HG03135 (cell line): ENCODE data around the gene PCNX1.
"Not testable (repeated sequence)": the region's sequence is repeated elsewhere in the genome, so short reads cannot be mapped to it uniquely, and the experiment has no call there.

ENCODE experiments used
- ATAC-seq: cut with Tn5 transposase; IDR thresholded peaks from one replicate; pipeline ENCODE4 v1.9.1; 2021; ENCODE audit warnings: mild to moderate bottlenecking, moderate library complexity; ENCODE audit not compliant: unreplicated experiment

Gene PCNX1

DNA sequence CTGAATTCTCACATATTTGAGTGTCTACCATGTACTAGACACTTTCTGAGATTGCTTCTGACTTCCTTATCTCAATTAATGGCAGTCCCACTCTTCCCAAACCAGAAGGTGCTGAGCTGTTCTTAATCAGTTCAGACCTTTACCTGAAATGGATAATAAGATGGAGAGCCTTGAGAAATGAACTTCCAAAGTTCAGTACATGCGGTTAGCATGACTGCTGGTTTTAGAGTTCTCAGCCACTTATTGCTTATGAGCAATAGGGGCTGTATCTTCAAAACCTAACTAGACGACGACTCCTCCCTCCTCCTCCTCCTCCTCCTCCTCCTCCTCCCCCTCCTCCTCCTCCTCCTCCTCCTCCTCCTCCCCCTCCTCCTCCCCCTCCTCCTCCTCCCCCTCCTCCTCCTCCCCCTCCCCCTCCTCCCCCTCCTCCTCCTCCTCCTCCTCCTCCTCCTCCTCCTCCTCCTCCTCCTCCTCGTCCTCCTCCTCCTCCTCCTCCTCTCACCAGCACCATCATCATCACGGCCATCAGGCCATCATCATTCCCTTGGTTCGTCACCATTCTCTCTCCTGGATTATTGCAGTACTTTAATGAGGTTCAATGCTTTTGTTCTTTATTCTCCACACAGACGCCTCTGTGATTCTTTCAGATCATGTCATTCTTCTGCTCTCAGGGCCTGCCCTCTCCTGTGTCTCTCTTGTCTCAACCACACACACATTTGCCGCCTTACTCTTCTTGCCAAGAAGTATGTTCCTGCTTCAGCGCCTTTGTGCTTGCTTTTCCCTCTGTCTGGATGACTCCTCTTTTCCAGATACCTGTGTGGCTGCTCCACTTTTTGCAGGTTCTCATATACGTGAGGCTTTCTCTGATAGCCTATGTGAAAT lies 2.7 kb downstream of the PCNX1 start:
- ATAC-seq: no peak

- no peak for ATAC-seq
These were observed 8.2 kb downstream of the PCNX1 start for GRCh38 chr14:70915415-70915814.

GRCh38 chr14:70916300-70916699 lies 9.0 kb downstream of the PCNX1 start:
- no peak for ATAC-seq

DNA sequence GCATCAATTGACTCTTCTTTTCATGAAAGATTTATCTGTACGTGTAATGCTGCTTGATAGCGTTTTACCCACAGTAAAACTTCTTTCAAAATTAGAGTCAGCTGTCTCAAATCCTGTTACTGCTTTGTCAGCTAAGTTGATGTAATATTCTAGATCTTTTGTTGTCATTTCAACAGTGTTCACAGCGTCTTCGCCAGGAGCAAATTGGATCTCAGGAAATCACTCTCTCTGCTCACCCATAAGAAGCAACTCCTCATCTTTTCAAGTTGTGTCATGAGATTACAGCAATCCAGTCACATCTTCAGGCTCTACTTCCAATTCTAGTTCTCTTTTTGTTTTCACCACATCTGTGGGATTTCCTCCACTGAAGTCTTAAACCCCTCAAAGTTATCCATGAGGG lies 9.5 kb downstream of the PCNX1 start:
- no peak for ATAC-seq

GRCh38 chr14:70917633-70918032 lies 10.4 kb downstream of the PCNX1 start:
- ATAC-seq: no peak

DNA sequence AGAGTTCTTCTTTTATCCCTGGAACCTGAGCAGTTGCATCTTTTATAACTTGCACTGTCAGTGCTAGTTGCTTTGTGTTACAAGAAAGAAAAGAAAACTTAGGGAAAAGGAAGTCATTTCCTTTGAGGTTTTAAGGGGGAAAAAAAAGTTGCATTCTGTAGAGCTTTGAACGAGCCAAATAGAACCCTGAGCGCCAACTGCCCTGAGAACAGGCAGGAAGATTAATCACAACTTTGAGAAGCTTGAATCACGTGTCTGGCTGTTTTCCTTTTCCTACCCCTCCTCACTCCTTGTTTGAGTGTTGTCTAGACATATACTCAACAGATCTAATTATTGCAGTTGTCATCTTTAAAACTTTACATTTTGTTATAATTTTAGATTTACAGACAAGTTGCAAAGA lies 12.5 kb downstream of the PCNX1 start:
- ATAC-seq: no peak

DNA sequence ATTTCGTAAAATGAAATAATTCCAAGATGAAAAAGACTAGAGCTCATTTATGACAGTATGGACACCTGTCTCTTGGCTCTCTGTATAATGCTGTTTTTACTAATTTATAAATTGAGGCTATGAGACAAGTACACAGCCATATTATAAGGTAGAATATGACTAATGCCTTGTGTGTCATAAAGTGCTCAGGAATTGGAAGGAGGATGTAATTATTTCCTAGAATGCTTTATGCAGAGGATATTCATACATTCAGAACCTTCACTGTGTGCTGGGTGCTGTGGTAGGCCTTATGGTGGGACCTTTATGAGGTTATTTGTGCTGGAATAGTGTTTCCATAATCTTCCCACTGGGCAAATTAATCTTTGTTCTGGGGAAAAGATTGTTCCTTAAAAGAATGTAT lies 13.3 kb downstream of the PCNX1 start:
- ATAC-seq: no peak

DNA sequence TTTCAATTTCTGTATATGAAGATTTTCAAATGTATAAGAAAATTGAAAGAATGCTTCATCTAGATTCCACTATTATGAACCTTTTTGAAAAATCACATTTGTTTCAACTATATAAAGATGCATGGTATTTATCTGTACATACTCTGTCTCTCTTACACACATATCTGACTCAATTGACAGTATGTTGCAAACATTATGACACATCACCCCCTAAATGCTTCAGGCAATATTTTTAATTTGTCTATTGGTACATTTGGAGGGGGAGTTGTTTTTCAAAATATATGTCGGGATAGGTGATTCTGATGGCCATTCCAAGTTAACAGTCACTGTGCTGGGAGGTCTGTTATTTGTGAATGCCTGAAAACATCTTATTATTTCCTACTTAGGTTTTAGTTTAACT lies 14.4 kb downstream of the PCNX1 start:
- no peak for ATAC-seq

DNA sequence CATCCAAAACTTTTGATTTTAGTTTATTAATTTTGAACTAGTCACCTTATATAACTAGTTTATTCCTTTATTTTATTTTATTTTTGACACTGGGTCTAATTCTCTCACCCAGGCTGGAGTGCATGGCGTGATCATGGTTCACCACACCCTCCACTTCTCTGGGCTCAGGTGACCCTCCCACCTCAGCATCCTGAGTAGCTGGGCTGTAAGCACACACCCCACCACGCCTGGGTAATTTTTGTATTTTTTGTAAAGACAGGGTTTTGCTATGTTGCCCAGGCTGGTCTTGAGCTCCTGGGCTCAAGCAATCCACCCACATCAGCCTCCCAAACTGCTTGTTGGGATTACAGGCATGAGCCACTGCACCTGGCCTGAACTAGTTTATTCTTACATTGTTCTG lies 17.3 kb downstream of the PCNX1 start:
- ATAC-seq: no peak

DNA sequence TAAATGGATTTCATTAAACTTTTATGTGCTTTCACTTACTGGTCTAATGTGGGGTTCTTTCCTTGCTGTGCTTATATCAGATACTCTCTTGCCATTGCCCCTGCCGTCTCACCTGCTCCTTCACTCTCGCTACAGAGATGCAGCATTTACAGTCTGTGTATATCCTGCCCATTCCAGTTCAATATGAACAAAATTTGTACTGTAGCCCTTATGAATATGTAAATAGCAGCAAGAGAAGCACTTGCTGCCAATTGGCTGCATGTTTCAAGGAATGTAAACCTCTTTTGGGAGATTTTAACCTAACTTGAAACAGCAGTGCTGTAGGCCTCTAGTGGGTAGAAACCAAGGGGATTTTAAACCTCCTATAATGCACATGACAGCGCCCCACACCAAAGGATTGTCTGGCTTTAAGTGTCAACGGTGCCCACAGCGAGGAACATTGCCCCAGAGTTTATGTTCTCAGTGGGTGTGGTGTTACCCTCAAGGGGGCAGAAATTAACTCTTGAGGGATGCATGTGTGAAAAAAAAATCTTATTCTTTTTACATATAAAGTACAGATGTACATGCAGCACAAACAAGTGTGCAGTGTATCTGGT lies 19.1 kb downstream of the PCNX1 start:
- no peak for ATAC-seq

DNA sequence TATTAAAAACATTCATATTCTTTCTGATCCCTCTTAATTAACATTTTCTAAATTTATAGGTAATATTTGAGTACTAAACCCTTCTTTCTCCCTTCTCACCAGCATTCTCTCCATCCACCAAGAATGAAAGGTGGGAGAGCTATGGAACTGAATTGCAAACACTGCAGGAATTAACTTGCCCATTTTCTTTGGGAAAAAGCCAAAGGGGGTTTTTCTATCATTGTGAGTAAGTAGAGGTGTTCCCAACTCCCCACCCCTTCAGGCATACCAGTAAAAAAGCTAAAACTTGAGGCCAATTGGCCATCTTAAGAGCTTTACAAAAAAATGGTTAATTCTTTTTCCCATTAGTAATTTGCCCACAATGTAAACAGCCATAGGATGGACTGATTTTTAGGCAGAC lies 23.7 kb downstream of the PCNX1 start:
- no peak for ATAC-seq

GRCh38 chr14:70934084-70934483 lies 26.8 kb downstream of the PCNX1 start:
- ATAC-seq: no peak

DNA sequence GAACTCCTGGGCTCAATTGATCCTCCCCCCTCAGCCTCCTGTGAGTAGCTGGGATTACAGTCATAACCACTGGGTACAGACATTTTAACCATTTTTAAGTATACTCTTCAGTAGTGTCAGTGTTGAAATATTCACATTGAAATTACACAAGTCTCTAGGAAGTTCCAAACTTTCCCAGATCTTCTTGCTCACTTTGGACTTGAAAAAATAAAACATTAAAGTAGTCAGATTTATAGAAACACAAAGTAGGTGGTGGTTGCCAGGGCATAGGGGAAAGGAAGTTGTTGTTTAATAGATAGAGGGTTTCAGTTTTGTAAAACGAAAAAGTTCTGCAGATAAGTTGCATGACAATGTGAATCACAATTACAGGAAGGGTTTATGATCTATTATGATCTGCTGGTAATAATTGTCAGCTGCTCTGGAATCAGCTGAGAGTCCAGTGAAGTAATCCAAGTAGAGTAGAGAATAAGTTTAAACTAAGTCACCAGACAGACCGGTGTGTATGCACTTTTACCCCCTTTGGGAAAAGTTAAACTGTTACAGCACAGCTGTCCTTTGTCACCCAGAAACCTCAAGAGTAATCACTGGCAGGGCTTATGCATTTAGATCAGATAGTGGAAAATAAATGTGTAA lies 27.4 kb downstream of the PCNX1 start:
- peak; percentile 73 for ATAC-seq

DNA sequence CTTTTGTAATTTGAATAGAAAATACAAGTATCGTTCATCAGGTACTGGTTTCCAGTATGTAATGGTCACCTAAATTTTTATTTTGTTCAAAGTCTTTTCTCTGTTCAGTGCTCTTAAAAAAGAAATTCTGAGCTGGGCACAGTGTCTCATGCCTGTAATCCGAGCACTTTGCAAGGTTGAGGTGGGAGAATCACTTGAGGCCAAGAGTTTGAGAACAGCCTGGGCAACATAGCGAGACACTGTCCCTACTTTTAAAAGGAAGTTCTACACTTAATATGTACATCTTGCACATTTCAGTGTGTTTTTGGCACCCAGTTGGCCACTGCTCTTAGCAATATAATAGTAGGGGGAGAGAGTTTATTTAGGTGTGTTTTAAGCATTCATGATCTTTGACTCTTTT lies 27.9 kb downstream of the PCNX1 start:
- ATAC-seq: peak; percentile 17

GRCh38 chr14:70939693-70940092 lies 32.4 kb downstream of the PCNX1 start:
- not testable (repeated sequence) for ATAC-seq

DNA sequence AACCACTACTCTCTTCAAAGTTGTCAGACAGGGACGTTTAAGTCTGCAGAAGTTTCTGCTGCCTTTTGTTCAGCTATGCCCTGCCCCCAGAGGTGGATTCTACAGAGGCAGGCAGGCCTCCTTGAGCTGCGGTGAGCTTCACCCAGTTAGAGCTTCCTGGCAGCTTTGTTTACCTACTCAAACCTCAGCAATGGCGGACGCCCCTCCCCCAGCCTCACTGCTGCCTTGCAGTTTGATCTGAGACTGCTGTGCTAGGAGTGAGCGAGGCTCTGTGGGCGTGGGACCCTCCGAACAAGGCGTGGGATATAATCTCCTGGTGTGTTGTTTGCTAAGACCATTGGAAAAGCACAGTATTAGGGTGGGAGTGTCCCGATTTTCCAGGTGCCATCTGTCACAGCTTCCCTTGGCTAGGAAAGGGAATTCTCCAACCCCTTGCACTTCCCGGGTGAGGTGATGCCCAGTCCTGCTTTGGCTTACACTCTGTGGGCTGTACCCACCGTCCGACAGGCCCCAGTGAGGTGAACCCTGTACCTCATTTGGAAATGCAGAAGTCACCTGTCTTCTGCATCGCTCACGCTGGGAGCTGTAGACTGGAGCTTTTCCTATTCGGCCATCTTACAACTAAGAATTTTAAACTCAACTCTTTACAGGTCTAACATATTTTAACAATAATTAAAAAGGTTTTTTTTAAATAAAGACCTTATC lies 34.5 kb downstream of the PCNX1 start:
- ATAC-seq: not testable (repeated sequence)

DNA sequence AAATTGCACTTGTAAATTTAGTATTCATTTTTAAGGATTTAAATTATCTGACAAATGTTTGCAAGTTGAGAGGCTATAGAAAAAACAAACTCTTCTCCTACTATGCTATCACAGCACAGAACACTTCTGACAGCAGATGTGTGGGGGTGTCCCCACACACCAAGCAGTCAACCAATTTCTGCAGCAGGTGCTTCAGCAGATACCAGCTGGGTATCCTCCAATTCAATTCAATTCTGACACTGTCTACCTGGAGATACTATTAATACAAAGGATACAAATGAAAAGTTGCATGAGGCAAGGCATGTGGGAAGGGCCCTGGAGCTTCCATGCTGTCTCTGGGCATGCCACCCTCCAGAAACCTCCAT lies 35.1 kb downstream of the PCNX1 start:
- ATAC-seq: no peak

GRCh38 chr14:70942721-70943120 lies 35.5 kb downstream of the PCNX1 start:
- ATAC-seq: not testable (repeated sequence)

DNA sequence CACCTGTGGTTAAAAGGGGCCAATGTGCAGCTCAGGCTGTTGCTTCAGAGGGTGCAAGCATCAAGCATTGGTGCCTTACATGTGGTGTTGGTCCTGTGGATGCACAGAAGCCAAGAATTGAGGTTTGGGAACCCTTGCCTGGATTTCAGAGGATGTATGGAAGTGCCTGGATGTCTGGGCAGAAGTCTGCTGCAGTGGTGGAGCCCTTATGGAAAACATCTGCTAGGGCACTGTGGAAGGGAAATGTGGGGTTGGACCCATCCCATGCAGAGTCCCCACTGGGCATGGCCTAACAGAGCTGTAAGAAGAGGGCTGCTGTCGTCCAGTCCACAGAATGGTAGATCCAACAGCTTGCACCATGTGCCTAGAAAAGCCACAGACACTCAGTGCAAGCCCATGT lies 36.6 kb downstream of the PCNX1 start:
- no peak for ATAC-seq

DNA sequence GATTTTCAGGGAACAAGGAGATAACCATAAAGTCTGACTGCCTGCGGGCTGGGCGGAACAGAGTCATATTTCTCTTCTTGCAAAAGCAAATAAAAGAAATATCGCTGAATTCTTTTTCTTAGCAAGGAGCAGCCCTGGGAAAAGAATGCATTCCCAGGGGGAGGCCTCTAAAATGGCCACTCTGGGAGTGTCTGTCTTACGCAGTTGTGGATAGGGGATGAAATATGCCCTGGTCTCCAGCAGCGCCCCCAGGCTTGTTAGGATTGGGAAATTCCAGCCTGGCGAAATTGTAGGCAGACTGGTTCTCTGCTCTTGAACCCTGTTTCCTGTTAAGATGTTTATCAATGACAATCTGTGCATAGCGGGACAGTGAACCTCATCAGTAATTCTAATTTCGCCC lies 40.5 kb downstream of the PCNX1 start:
- no peak for ATAC-seq

DNA sequence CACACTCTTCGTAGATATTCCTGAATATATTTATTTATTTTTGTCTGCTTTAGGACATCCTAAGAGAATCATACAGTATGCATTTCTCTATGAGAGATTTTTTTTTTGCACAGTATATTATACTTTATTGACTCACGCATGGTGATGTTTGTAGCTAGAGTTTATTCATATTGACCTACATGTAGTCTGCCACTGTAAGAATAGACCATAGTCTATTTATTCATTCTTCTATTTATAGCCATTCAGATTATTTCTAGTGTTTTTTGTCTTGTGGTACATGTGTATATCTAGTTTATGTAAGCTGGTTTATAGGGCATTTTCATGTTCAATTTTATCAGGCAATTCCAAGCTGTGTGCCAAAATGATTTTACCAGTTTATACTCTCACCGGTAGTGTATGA lies 45.2 kb downstream of the PCNX1 start:
- ATAC-seq: no peak

DNA sequence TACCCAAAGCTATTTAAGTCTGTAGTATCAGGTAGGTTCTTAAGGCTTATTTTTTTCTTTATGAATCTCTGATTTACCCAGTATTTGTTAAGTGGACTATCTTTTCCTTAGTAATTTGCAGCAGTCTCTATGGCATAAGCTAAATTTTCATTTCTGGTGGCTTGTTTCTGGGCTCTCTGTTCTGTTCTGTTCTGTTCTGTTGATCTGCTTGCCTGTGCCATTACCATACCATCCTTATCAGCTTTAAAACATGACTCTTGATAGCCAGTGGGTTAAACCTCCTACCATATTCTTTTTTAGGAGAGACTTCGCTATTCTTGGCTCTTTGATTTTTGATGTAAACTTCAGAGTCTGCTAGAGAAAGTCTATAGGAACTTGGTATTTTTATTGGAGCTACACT lies 46.8 kb downstream of the PCNX1 start:
- ATAC-seq: no peak
